VCaP (cell line): Measurements from ENCODE around the gene CLPX.

Experiments used
- H3K27ac ChIP-seq: fragments of 450-650 bp; 2 replicates; pipeline ENCODE4 v1.5.1; 2017
- TF ChIP-seq, protein P1 (sequence below): fragments of 450-650 bp; conservative IDR thresholded peaks from 2 replicates; pipeline ENCODE4 v1.5.1; 2017; ENCODE audit warnings: mild to moderate bottlenecking, moderate library complexity

CLPX gene

DNA sequence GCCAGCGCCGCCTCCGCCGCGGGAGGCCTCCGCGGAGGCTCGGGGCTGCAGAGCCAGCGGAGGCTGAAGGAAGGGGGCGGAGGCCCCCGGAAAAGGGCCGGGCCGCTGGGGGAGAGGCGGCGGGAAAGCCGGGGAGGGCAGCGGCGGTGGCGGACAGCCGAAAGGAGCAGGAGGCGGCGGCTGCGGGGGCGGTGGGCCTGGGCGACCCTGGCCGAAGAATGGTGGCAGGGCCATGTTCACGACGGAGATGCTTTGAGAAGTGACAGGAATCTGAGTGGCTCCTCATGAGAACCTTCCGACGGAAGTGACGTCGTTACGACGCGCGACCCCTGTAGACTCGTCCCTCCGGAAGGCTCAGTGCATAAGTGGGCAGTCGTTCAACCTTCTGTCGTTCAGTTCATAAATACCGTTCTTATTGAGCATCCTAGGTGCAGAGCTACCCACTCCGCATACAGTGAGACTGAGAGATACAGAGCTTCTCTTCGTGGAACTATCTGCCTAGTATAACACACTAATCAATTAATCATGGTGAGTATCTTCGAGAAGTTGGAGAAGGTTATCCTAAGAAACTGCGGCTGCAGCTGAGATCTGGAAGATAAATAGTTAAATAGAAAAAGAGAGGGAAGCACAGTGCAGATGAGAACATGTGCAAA lies 51.5 kb downstream of the CLPX start, which contains the start of gene PDCD7:
PDCD7 (minus strand) TSS at position 261 of the 653 bp plus-strand sequence; CDS start at position 234, 27 bp downstream.
- TF ChIP-seq, protein P1, sequence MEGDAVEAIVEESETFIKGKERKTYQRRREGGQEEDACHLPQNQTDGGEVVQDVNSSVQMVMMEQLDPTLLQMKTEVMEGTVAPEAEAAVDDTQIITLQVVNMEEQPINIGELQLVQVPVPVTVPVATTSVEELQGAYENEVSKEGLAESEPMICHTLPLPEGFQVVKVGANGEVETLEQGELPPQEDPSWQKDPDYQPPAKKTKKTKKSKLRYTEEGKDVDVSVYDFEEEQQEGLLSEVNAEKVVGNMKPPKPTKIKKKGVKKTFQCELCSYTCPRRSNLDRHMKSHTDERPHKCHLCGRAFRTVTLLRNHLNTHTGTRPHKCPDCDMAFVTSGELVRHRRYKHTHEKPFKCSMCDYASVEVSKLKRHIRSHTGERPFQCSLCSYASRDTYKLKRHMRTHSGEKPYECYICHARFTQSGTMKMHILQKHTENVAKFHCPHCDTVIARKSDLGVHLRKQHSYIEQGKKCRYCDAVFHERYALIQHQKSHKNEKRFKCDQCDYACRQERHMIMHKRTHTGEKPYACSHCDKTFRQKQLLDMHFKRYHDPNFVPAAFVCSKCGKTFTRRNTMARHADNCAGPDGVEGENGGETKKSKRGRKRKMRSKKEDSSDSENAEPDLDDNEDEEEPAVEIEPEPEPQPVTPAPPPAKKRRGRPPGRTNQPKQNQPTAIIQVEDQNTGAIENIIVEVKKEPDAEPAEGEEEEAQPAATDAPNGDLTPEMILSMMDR, result no peak
- H3K27ac ChIP-seq, result peak within 1 kb of the TSS; percentile 94

DNA sequence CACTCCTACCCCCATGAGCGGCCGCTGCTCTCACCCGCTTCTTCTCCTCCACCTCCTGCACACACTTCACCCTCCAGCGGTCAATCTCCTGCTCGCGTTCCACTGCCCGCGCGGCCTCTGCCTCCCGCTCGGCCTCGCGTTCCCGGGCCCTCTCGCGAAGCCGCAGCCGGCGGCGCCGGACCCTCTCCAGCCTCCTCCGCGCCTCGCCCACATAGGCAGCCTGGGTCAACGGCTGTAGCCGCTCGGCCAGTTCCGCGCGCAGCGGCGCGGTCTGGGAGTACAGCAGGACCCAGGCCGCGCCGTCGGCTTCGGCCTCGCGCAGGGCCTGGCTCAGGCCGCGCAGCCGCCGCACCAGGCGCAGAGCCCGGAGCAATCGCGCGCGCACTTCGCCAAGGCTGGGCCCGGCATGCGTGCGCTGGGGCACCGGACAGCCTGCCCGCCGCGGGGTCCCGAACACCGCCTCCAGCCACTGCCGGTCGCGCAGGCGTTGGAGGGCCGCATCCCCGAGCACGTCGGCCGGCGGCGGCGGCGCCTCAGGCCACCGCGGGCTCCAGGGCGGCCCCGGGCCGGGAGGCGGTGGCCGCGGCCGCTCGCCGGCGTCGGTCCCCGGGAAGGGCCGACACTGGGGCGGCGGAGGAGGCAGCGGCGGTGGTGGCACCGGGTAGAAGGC lies 52.1 kb downstream of the CLPX start:
- H3K27ac ChIP-seq, result peak overlapping the region; percentile 94
- TF ChIP-seq, protein P1, result no peak

DNA sequence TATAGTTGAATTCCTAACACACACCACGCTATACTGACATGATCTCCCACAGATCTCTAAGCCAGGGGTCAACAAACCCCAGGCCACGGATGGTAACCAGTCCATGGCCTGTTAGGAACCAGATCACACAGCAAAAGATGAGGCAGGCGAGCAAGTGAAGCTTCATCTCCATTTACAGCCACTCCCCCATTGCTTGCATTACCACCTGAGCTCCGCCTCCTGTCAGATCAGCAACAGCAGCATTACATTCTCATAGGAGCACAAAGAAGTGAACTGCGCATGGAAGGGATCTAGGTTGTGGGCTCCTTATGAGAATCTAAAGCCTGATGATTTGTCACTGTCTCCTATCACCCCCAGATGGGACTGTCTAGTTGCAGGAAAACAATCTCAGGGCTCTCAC lies 54.2 kb downstream of the CLPX start:
- no peak overlapping the region for H3K27ac ChIP-seq
- TF ChIP-seq, protein P1, result no peak

DNA sequence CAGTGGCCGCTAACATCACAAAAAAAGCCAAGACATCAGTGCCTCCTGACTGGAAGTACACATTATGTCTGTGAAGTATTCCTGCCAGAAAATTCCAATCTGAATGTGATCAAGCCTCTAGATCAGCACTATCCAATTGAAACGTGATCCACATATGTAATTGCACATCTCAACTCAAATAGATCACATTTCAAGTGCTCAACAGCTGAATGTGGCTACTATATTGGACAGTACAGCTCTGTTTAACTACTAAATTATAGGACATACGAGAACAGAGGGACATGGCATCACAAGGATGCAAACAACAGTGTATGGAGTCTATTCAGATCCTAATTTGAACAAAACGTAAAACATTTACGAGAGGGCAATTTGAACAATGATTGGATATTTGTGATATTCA lies 69.6 kb downstream of the CLPX start:
- no peak overlapping the region for H3K27ac ChIP-seq
- TF ChIP-seq, protein P1, result no peak

DNA sequence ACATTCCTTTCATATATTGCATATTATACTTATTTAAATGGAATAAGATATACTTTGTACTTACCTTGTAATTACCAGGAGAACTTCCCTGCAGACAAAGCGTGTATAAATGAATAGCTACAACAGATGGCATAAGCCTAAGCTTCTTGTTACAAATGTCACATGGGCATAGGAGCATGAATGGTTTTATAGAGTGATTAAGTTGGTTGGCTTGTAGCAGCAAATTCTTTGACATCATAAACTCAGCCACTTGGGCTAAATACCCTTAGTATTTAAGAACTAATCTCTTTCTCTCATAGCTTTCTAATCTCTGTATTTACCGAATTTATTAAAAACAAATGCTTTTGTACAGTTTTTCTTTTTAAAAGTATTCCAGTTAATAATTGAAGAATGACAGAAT lies 70.1 kb downstream of the CLPX start, which contains the start of gene UBAP1L:
UBAP1L (minus strand) TSS at position 115 of the 400 bp plus-strand sequence. CDS start 8,985 bp downstream, outside the sequence.
- TF ChIP-seq, protein P1, result no peak
- no peak within 1 kb of the TSS for H3K27ac ChIP-seq

DNA sequence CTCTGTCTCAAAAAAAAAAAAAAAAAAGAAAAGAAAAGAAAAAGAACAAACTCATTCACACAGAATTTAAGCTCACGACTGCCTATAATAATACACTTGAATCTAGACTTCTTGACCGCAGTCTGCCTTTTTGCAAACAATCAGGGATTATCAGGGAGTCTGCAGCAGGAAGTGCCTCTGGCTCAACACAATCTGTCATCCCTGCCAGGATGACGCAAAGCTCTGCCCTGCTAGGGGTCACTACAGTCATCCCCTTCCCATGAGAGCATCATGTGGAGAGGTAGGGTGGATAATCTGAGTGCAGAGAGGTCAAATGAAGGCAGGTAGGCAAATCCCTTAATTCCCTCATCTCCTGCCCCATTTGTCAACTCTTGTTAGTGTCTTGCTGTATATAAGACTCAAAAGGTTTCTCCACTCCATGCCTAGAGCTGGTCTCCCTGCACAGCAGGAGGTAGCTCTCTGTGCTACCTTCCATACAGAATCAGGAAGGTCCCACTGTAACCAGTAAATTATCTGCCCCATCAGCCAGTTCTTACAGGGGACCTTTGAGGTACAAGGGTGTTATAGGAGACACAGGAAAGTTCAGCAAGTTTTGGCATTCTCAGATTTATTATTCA lies 74.4 kb downstream of the CLPX start:
- TF ChIP-seq, protein P1, result no peak

DNA sequence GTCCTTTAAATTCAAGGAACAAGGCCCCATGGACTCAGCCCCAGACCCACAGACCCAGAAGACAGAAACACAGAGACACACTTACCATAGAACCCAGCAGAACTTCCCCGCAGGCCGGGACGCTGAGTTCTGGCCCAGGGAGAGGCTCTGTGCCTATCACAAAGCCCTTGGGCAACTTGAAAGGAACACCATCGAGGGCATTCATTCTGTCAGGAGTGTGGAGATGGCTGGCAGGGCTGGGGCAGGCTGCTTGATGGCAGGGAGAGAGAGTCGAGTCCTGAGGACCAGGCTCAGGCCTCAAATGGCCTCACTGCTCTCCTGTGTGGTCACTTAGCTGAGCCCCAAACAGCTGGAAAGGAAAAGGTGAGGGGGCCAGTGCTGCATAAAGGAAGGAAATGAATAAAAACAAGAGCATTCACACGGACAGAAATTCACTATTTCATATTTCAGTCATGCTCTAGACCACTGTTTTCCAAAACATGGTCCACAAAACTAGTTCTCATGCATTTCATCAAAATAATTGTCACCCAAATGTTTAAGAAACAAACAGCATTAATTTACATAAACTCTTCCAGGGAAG lies 79.0 kb downstream of the CLPX start:
- TF ChIP-seq, protein P1, result no peak

More for the DNA sequence above, 74.4 kb downstream of the CLPX start:
- H3K27ac ChIP-seq, result no peak overlapping the region

More for the DNA sequence above, 79.0 kb downstream of the CLPX start:
- no peak overlapping the region for H3K27ac ChIP-seq
